GM12878 (cell line): ENCODE measurements around the gene DFFB. TPM values are rescaled to one million over a fixed set of nuclear protein-coding genes. Genes with fewer than 3 reads are reported as not detected.

Experiments
- BACH1 ChIP-seq: fragments of 450-650 bp; IDR thresholded peaks from 2 replicates; pipeline ENCODE4 v1.6.1; 2017; ENCODE audit warnings: mild to moderate bottlenecking, borderline replicate concordance
- CBFB ChIP-seq: IDR thresholded peaks from 2 replicates; pipeline ENCODE4 v1.6.1; 2016; ENCODE audit warnings: antibody characterized with exemption, low read depth
- CBX5 ChIP-seq: sonication (generic); IDR thresholded peaks from 2 replicates; pipeline ENCODE4 v1.6.1; 2016; ENCODE audit warnings: low read depth, moderate library complexity, mild to moderate bottlenecking, inconsistent platforms
- CREM ChIP-seq: IDR thresholded peaks from 2 replicates; pipeline ENCODE4 v1.6.1; 2014; ENCODE audit warnings: antibody characterized with exemption, low read depth
- E2F8 ChIP-seq: fragments of 450-650 bp; IDR thresholded peaks from 2 replicates; pipeline ENCODE4 v1.6.1; 2018; ENCODE audit warnings: mild to moderate bottlenecking, low read depth, moderate library complexity; ENCODE audit not compliant: partially characterized antibody
- ESRRA ChIP-seq: IDR thresholded peaks from 2 replicates; pipeline ENCODE4 v1.6.1; 2012; ENCODE audit warnings: mild to moderate bottlenecking, low read length, improper control_type of control experiment
- HCFC1 ChIP-seq: fragments of 150-350 bp; IDR thresholded peaks from 2 replicates; pipeline ENCODE4 v1.6.1; 2014; ENCODE audit warnings: low read length
- IKZF1 ChIP-seq: fragments of 450-650 bp; conservative IDR thresholded peaks from 2 replicates; pipeline ENCODE4 v1.6.1; 2017; ENCODE audit warnings: antibody characterized with exemption, mild to moderate bottlenecking
- JUND ChIP-seq: IDR thresholded peaks from 2 replicates; pipeline ENCODE4 v1.6.1; 2012; ENCODE audit warnings: low read depth, mild to moderate bottlenecking, low read length, improper control_type of control experiment, moderate library complexity
- NBN ChIP-seq: fragments of 450-650 bp; IDR thresholded peaks from 2 replicates; pipeline ENCODE4 v1.6.1; 2016
- NFXL1 ChIP-seq: fragments of 450-650 bp; IDR thresholded peaks from 2 replicates; pipeline ENCODE4 v1.6.1; 2017; ENCODE audit warnings: antibody characterized with exemption, mild to moderate bottlenecking, borderline replicate concordance
- SREBF1 ChIP-seq: IDR thresholded peaks from 2 replicates; pipeline ENCODE4 v1.6.1; 2012; ENCODE audit warnings: mild to moderate bottlenecking, low read length
- STAT3 ChIP-seq: IDR thresholded peaks from 2 replicates; pipeline ENCODE4 v1.6.1; 2011; ENCODE audit warnings: low read depth, low read length, improper control_type of control experiment
- ZBTB33 ChIP-seq: fragments of 450-650 bp; IDR thresholded peaks from 2 replicates; pipeline ENCODE4 v1.6.1; 2017; ENCODE audit warnings: mild to moderate bottlenecking
- ZBTB4 ChIP-seq: fragments of 450-650 bp; formaldehyde crosslinking; IDR thresholded peaks from 2 replicates; pipeline ENCODE4 v1.4.0; 2022; ENCODE audit warnings: mild to moderate bottlenecking, moderate library complexity
- ZNF384 ChIP-seq: IDR thresholded peaks from 2 replicates; pipeline ENCODE4 v1.6.1; 2012; ENCODE audit warnings: low read depth, mild to moderate bottlenecking, low read length, improper control_type of control experiment, borderline replicate concordance
- ZNF592 ChIP-seq: fragments of 450-650 bp; IDR thresholded peaks from 2 replicates; pipeline ENCODE4 v1.6.1; 2017; ENCODE audit warnings: mild to moderate bottlenecking, moderate library complexity
- ZSCAN29 ChIP-seq: fragments of 450-650 bp; IDR thresholded peaks from 2 replicates; pipeline ENCODE4 v1.6.1; 2017; ENCODE audit warnings: mild to moderate bottlenecking, moderate library complexity
- polyA plus RNA-seq, 11 experiments: library from polyadenylated mRNA; depleted of rRNA in 4 of 11; unstranded in 6 of 11; stranded (reverse) in 5 of 11; fragments of >200 nt; fragmentation: Nextera tagmentation in 4 of 11; fragmentation: Illumina TruSeq in 1 of 11; extraction: Ambion mirVana in 4 of 11; extraction: Trizol in 1 of 11; gene quantifications; 1 replicate in 1 of 11; 2 replicates in 10 of 11; pipeline versions ENCODE4 v1.2.1 to v1.2.3, GENCODE V29; 2011 to 2016; ENCODE audit warnings: inconsistent platforms in 2 of 11, missing spikeins in 2 of 11, low read depth in 1 of 11
- total RNA-seq, 4 experiments: library from RNA; depleted of rRNA in 3 of 4; stranded (reverse); fragments of >200 nt in 3 of 4; fragmentation: Illumina TruSeq in 1 of 4; extraction: Trizol in 1 of 4; gene quantifications; 2 replicates each; pipeline versions ENCODE4 v1.2.1 to v1.2.3, GENCODE V29; 2013 to 2021

DFFB gene
- total and polyA plus RNA-seq, 10 of the 15 experiments (the other 5 are each of a cell fraction or from before 2014, with no cell fraction given): 2.7 to 10.7 (median 6.5) TPM

- TF ChIP-seq ZBTB4 (CRISPR knock-in tag): no peak
- TF ChIP-seq CREM: peak; percentile 17; the same call in 1 of the 2 replicates
- TF ChIP-seq SREBF1: peak; percentile 32; the same call in 1 of the 2 replicates
- peak; percentile 86 for TF ChIP-seq HCFC1
- no peak for TF ChIP-seq STAT3
- TF ChIP-seq BACH1: peak; percentile 70; the same call in 1 of the 2 replicates
- TF ChIP-seq ZSCAN29: 0 out of 2 replicates have a peak, but pooled peaks have one; percentile 17
- peak; percentile 92 for TF ChIP-seq ZNF592
- TF ChIP-seq NBN: peak; percentile 64
- TF ChIP-seq NFXL1: no peak
- peak; percentile 89 for TF ChIP-seq IKZF1
- TF ChIP-seq CBX5: no peak
- peak; percentile 77; the same call in 1 of the 2 replicates for TF ChIP-seq ESRRA
- no peak for TF ChIP-seq JUND
- TF ChIP-seq CBFB: peak; percentile 15; the same call in 1 of the 2 replicates
- TF ChIP-seq E2F8: no peak
- no peak for TF ChIP-seq ZBTB33
- TF ChIP-seq ZNF384: peak; percentile 58; the same call in 1 of the 2 replicates
Observed at GRCh38 chr1:3900150-3900968, 43.1 kb downstream of the DFFB start, which contains the start of gene C1orf174 (continued).
